Measurements from ENCODE around the gene WDR4.
"Not testable (repeated sequence)": the region's sequence is repeated elsewhere in the genome, so short reads cannot be mapped to it uniquely, and the experiment has no call there.

WDR4 gene

GRCh38 chr21:42815217-42815616 is 64.1 kb downstream of the WDR4 start:
- no peak for DNase-seq (ENCODE audit: low read depth, low spot score)

DNA sequence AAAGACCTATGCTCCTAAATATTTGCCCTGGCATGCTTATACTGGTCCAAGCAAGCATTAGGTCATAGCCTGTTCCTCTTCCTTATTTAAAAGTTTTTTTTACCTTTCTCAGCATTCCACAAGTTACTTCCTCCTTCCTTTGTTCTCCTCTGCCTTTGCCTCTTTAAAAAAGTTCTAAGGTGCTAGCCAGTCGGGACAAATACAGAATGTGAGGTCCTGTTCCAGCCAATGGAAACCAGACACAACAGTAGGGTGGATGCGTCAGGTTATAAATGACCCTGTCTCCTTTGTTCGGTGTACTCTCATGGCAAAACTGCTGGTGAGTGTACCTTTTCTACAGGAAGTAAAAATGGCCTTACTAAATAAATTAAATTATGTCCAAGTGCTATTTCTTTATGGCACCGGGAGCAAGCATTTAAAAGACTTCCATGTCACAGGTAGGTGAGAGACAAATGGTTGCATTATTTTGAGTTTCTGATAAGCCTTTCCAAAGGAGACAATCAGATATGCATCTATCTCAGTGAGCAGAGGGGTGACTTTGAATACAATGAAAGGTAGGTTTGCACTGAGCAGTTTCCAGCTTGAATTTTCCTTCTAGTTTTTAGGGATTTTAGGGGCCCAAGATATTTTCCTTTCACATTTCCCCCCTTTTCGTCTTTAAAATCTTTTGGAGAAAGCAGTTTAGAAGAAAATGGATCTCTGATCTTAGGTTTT is 66.7 kb downstream of the WDR4 start:
- not testable (repeated sequence) for DNase-seq (ENCODE audit: low read depth, low spot score)

DNA sequence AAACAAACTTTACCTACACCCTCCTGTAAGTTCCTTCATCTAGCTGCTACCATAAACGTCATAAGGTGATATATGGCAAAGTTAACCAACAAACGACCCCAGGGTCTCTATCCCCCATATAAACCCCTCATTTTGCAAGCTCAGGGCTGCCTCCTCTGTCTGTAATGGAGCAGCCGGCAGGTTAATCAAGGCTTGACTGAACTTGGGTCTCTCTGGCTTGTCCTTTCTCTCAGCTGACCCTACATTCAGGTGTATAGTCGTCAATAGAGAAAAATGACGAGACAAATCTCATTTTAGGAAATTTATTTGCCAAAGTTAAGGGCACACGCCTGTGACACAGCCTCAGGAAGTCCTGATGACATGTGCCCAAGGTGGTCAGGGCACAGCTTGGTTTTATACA is 67.4 kb downstream of the WDR4 start:
- DNase-seq (ENCODE audit: low read depth, low spot score), result no peak

DNA sequence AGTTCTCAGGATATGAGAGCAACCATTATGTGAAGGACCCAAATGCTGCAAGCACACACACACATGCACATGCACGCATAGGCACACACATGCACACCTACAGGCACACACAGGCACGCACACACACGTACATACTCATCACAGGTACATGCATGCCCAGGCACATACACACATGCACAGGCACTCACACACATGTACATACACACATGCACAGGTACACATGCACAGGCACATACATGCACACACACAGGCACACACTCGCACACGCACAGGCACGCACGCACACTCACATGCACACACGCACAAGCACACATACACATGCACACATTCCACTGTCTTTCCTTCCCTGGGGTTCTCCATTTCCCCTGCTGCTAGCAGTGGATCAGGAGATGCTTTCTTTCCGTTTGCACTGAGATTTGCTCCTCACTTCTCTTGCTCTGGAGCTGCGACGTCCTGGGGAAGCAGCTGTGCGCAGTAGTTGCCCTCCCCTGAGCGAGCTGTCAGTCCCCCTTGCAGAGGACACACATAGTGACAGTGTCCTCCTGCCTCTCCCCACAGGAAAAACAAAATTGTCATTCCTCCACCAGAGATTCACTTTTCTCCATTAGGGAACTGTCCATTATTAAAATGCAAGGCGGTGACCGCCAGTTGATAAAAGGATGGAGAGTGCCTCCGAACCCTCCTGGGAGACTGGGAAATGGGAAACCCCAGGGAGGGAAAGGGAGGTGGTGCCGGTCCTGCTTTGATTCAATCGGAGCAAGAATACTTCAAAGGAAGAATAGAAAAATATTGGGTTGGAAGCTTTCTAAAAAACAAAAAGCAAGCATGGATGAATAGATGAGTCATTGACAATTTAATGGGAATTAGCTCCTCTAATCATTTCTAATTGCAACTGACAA is 69.5 kb downstream of the WDR4 start:
- no peak for DNase-seq (ENCODE audit: low read depth, low spot score)

DNA sequence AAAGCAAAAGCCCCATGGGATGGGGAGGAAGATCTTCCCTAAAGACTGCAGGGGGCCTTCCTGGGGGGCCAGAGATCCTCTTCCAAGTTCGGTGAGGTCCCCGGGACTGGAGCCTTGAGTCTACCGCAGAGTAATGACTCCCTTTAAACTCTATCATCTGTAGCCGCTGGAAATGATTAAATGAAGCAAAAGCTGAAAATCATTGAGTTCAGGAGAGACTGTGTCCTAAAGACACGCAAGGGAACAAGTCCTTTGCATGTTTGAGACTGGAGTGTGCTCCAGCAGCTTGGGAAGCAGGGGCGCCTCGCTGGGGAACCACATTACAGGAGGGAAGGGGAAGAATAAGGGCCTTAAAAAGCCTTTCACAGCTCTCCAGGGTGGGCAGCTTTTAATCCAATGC is 70.2 kb downstream of the WDR4 start:
- DNase-seq (ENCODE audit: low read depth, low spot score), result no peak

- DNase-seq (ENCODE audit: low read depth, low spot score), result no peak
Observed at GRCh38 chr21:42807938-42808613, 71.3 kb downstream of the WDR4 start.

DNA sequence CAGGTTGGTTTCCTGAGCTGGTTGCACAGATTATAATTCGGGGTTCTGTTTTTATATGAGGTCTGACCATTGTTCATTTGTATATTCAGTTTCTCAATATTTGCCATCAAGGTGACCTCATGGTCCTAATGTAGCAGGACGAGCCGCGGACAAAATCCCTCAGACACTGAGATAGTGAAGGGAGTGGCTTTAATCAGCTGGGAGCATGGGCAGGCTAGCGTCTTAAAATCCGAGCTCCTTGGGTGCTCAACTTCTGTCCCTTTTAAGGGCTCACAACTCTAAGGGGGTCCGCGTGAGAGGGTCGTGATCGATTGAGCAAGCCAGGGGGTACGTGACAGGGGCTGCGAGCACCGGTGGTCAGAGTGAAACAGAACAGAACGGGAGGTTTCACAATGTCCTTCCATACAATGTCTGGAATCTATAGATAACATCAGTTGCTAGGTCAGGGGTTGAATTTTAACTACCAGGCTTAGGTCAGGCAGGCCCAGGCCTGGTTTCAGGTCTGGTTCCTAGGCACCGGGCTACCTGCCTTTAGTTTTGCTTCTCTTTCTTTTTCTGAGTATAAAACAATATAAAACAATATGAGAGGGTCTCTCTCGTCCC is 71.9 kb downstream of the WDR4 start:
- DNase-seq (ENCODE audit: low read depth, low spot score), result not testable (repeated sequence)

DNA sequence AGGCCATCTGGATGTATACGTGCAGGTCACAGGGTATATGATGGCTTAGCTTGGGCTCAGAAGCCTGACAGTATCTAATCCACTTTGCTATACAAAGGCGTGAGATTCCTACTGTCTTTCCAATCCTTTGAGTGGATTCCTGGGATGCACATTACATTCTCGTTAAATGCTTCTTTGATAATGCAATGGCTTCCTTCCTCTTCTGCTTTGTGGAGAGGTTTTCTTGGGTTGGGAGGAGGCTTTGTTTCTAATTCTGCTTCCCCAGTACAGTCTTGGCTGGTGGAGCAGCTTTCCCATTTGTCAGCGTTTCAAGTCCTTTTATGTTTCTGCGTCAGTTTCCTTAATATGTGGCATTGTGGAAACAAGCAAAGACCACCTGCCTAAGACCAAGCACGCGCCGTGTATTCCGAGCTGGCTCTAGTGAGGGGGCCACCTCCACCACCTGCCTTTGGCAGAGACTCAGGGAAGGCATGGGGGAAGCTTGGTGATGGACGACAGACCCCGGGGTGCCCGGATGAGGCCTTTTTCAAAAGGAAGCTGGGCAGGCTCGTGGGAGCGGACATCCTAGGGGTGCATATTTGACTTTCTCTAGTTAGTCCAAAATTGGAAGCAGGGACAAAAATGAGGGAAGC is 72.7 kb downstream of the WDR4 start:
- DNase-seq (ENCODE audit: low read depth, low spot score), result no peak

DNA sequence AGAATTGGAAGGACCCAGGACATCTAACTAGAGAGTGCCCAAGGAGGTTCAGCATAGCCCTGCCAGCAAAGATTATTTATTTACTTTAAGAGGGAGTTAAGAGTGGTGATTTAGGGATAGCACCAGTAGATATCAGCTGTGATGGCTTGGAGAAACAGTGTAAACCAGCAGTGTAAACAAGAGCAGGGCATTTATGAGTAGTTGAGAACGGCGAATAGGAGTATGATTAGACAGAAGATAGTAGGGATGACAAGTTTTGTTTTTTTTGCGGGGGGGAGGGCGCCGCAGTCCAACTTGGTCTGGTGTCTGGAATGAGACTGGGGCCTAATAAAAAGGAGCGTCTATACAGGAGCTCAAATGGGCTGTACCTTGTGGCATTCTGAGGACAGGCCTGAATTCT is 77.7 kb downstream of the WDR4 start:
- not testable (repeated sequence) for DNase-seq (ENCODE audit: low read depth, low spot score)

- no peak for DNase-seq (ENCODE audit: low read depth, low spot score)
Observed at GRCh38 chr21:42799948-42800347, 79.4 kb downstream of the WDR4 start.

GRCh38 chr21:42799516-42799915 is 79.8 kb downstream of the WDR4 start:
- DNase-seq (ENCODE audit: low read depth, low spot score), result no peak

Measured in astrocyte of the hippocampus (primary cell).